ENCODE measurements around the gene SLC1A5. TPM values are rescaled to one million over a fixed set of nuclear protein-coding genes. Genes with fewer than 3 reads are reported as not detected.

Gene SLC1A5
- total and polyA plus RNA-seq, 2 donors (not counting 3 experiments of a cell fraction or from before 2014, with no cell fraction given): 114 TPM

GRCh38 chr19:46813839-46814358 lies 25.5 kb upstream of the SLC1A5 start:
- Histone ChIP-seq H3K9me1 (replicated peaks; ENCODE audit: control insufficient read depth, extremely low read depth, insufficient read depth, low read length) (no peaks in the 10 kb centered on the region), H3K4me2 (ENCODE audit: insufficient read depth, low read length) (peak overlapping the region; percentile 52), H3K79me2 (ENCODE audit: control insufficient read depth, insufficient read depth, low read length) (no peaks in the 10 kb centered on the region), H3K36me3 (ENCODE audit: control insufficient read depth in 2 of 2, extremely low read depth in 1 of 2, insufficient read depth in 2 of 2, low read length in 2 of 2) (no peaks in the 10 kb centered on the region), H3K27ac (ENCODE audit: insufficient read depth, low read depth, low read length) (peak overlapping the region; percentile 35), H3K9ac (replicated peaks; ENCODE audit: extremely low read depth, insufficient read depth, low read length) (no peak overlapping the region), H3K4me1 (ENCODE audit: control insufficient read depth, extremely low read depth, insufficient read depth, low read length) (peaks cover 15% of the 10 kb centered on the region), H3K4me3 (replicated peaks in 1 of 3; ENCODE audit: insufficient read depth in 1 of 3, low read depth in 1 of 3, low read length in 3 of 3) (no peak overlapping the region), H3K9me3 (replicated peaks; ENCODE audit: control insufficient read depth, insufficient read depth, low read length) (no peaks in the 10 kb centered on the region), H3K27me3 (ENCODE audit: control insufficient read depth in 2 of 2, insufficient read depth in 2 of 2, low read length in 2 of 2) (no peaks in the 10 kb centered on the region), H4K20me1 (replicated peaks; ENCODE audit: control insufficient read depth, extremely low read depth, insufficient read depth, low read length) (no peaks in the 10 kb centered on the region), H2AFZ (ENCODE audit: low read depth, low read length) (peak overlapping the region; percentile 83)
- TF ChIP-seq POLR2A (IDR thresholded peaks at IDR 0.05; ENCODE audit: low read depth, low read length) (no peak), MAX (IDR thresholded peaks at IDR 0.05; ENCODE audit: insufficient read depth, insufficient read length) (no peak), EZH2 (IDR thresholded peaks at IDR 0.05; ENCODE audit: borderline replicate concordance, low read depth, low read length, severe bottlenecking) (no peak), GATA2 (IDR thresholded peaks at IDR 0.05; ENCODE audit: insufficient read depth, insufficient read length, low read depth, low read length) (no peak)
- dilution Hi-C loops (cut with MboI; ENCODE audit: extremely low pct_ligation_motif_present, low sequenced_read_pairs) (no loop called here), intact Hi-C loops (cut with micrococcal nuclease) (no loop called here)
- CTCF ChIA-PET: interaction anchor here (0.8 to 2.0 kb wide), 5 partner anchors 16 to 56 kb away, joined by 4 to 16 read pairs (median 6); no protein-coding TSS in a partner anchor
- peak; percentile 98 for FAIRE-seq
- POLR2A ChIA-PET: no interaction called here
- peak; percentile 87 for DNase-seq (ENCODE audit: low read depth, low spot score)
- no TSS peak for BruUV-seq (replicated peaks)

DNA sequence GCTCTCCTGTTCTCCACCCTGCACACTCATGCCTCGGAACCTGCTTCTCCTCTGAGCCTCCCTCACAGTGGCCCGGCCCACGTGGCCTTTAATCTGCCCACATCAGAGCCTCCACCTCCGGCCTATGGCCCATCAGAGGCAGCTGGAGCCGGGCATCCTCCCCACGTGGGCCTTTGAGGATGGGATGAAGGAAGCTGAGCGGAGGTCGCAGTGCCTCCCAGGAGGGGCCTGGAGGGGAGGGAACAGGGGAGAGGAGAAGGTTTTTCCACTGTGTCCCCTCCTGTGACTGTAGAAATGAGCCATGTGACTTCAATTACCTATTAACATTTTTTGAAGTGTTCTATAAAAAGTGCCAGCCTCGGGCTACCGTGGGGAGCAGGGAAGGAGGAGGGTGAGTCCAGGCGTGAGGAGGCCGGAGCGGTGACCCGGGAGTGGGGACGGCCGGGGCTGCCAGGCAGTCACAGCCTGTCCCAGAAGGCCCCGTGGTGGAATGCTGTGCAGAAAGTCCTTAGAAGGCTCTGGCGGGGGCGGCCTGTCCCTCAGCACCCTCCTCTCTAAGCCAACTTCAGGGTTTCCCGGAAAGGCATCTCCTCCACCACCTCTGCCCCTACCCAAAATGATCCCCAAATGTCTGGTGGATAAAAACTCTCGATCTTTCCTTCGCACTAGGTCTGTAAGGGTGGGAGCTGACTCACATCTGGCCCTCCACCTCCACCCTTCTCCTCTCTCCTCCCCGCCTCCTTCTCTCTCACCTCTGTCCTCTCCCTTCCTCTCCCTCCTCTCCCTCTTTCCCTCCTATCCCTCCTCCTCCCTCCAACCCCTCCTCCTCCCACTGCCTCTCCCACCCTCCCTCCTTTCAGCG lies 24.8 kb upstream of the SLC1A5 start:
- dilution Hi-C loops (cut with MboI; ENCODE audit: extremely low pct_ligation_motif_present, low sequenced_read_pairs): no loop called here
- ChIA-PET CTCF (interaction anchor here (1.2 to 1.5 kb wide), 4 partner anchors 9 to 28 kb away, joined by 3 to 6 read pairs (median 4); no protein-coding TSS in a partner anchor), POLR2A (no interaction called here)
- Histone ChIP-seq H3K4me3 (replicated peaks in 1 of 3; ENCODE audit: insufficient read depth in 1 of 3, low read depth in 1 of 3, low read length in 3 of 3) (no peak overlapping the region), H3K4me2 (ENCODE audit: insufficient read depth, low read length) (peak overlapping the region; percentile 52), H4K20me1 (replicated peaks; ENCODE audit: control insufficient read depth, extremely low read depth, insufficient read depth, low read length) (no peaks in the 10 kb centered on the region), H3K27ac (ENCODE audit: insufficient read depth, low read depth, low read length) (peak overlapping the region; percentile 35), H3K79me2 (ENCODE audit: control insufficient read depth, insufficient read depth, low read length) (no peaks in the 10 kb centered on the region), H3K9me1 (replicated peaks; ENCODE audit: control insufficient read depth, extremely low read depth, insufficient read depth, low read length) (no peaks in the 10 kb centered on the region), H2AFZ (ENCODE audit: low read depth, low read length) (peak overlapping the region; percentile 83), H3K36me3 (ENCODE audit: control insufficient read depth in 2 of 2, extremely low read depth in 1 of 2, insufficient read depth in 2 of 2, low read length in 2 of 2) (no peaks in the 10 kb centered on the region), H3K4me1 (ENCODE audit: control insufficient read depth, extremely low read depth, insufficient read depth, low read length) (peaks cover 15% of the 10 kb centered on the region), H3K9ac (replicated peaks; ENCODE audit: extremely low read depth, insufficient read depth, low read length) (no peak overlapping the region), H3K9me3 (replicated peaks; ENCODE audit: control insufficient read depth, insufficient read depth, low read length) (no peaks in the 10 kb centered on the region), H3K27me3 (ENCODE audit: control insufficient read depth in 2 of 2, insufficient read depth in 2 of 2, low read length in 2 of 2) (no peaks in the 10 kb centered on the region)
- BruUV-seq (replicated peaks): no TSS peak
- intact Hi-C loops (cut with micrococcal nuclease): no loop called here
- TF ChIP-seq GATA2 (IDR thresholded peaks at IDR 0.05; ENCODE audit: insufficient read depth, insufficient read length, low read depth, low read length) (no peak), MAX (IDR thresholded peaks at IDR 0.05; ENCODE audit: insufficient read depth, insufficient read length) (no peak)
- DNase-seq (ENCODE audit: low read depth, low spot score): no peak
- FAIRE-seq: peak; percentile 8

Measured in endothelial cell of umbilical vein (primary cell).